CD14-positive monocyte (primary cell): ENCODE results near the gene CHRDL2. TPM values are rescaled to one million over a fixed set of nuclear protein-coding genes. Genes with fewer than 3 reads are reported as not detected.
A peak's percentile ranks its signal among the peaks of the same experiment; 100 is the strongest.

ENCODE experiments used
- DNase-seq, 3 donors: peaks; one replicate each; pipeline ENCODE4 v3.0.0-alpha.2; 2011 to 2022
- H2AFZ ChIP-seq: 2 replicates; pipeline ENCODE4 v1.6.0; 2012; ENCODE audit warnings: mild to moderate bottlenecking, low read depth, low read length, inconsistent platforms; ENCODE audit not compliant: insufficient read depth, poor library complexity, severe bottlenecking
- H3K27ac ChIP-seq, 2 donors: 1 replicate in 1 of 2; 2 replicates in 1 of 2; pipeline ENCODE4 v1.5.1; 2012 to 2013; ENCODE audit warnings: low read length in 2 of 2, control low read depth in 1 of 2, inconsistent platforms in 1 of 2, low read depth in 1 of 2, mild to moderate bottlenecking in 1 of 2
- H3K27me3 ChIP-seq, 2 donors: one replicate each; pipeline versions ENCODE4 v1.6.0 to v1.6.1; 2011 to 2013; ENCODE audit warnings: low read length in 2 of 2; ENCODE audit not compliant: control insufficient read depth in 2 of 2, insufficient read depth in 2 of 2
- H3K36me3 ChIP-seq, 2 donors: replicated peaks in 1 of 2; 1 replicate in 1 of 2; 2 replicates in 1 of 2; pipeline versions ENCODE4 v1.5.1 to v1.6.1; 2012 to 2013; ENCODE audit warnings: low read length in 2 of 2, control low read depth in 1 of 2, inconsistent platforms in 1 of 2, mild to moderate bottlenecking in 1 of 2; ENCODE audit not compliant: insufficient read depth in 2 of 2, control insufficient read depth in 1 of 2
- H3K4me1 ChIP-seq, 2 donors: 1 replicate in 1 of 2; 2 replicates in 1 of 2; pipeline versions ENCODE4 v1.5.1 to v1.6.1; 2012 to 2013; ENCODE audit warnings: low read length in 2 of 2, control low read depth in 1 of 2, inconsistent platforms in 1 of 2, mild to moderate bottlenecking in 1 of 2, moderate library complexity in 1 of 2; ENCODE audit not compliant: insufficient read depth in 2 of 2, control insufficient read depth in 1 of 2
- H3K4me2 ChIP-seq: replicated peaks from 2 replicates; pipeline ENCODE3; 2012; ENCODE audit warnings: low read length, moderate library complexity, mild to moderate bottlenecking; ENCODE audit not compliant: poor library complexity, severe bottlenecking; ENCODE audit errors: extremely low read depth
- H3K4me3 ChIP-seq, 3 experiments: fragments of 200-600 bp in 1 of 3; sonication (generic) in 1 of 3; replicated peaks in 1 of 3; 1 replicate in 2 of 3; 2 replicates in 1 of 3; pipeline ENCODE4 v1.5.1; 2011 to 2013; ENCODE audit warnings: low read length in 3 of 3, mild to moderate bottlenecking in 3 of 3, control low read depth in 2 of 3, low read depth in 2 of 3, inconsistent platforms in 1 of 3, moderate library complexity in 1 of 3
- H3K79me2 ChIP-seq: 2 replicates; pipeline ENCODE4 v1.6.0; 2012; ENCODE audit warnings: mild to moderate bottlenecking, control low read depth, inconsistent platforms, low read length, moderate library complexity; ENCODE audit not compliant: insufficient read depth
- H3K9ac ChIP-seq: 2 replicates; pipeline ENCODE4 v1.6.0; 2017; ENCODE audit warnings: low read length, mild to moderate bottlenecking; ENCODE audit not compliant: insufficient read depth, poor library complexity, severe bottlenecking
- H3K9me3 ChIP-seq, 2 donors: replicated peaks in 1 of 2; 1 replicate in 1 of 2; 2 replicates in 1 of 2; pipeline versions ENCODE4 v1.5.1 to v1.6.1; 2012 to 2013; ENCODE audit warnings: low read length in 2 of 2, control low read depth in 1 of 2; ENCODE audit not compliant: control insufficient read depth in 1 of 2, insufficient read depth in 1 of 2
- H4K20me1 ChIP-seq: 2 replicates; pipeline ENCODE4 v1.6.0; 2012; ENCODE audit warnings: mild to moderate bottlenecking, low read length, control low read depth, moderate library complexity; ENCODE audit not compliant: insufficient read depth
- H3K27ac Mint-ChIP-seq, 7 donors: one replicate each; pipeline ENCODE4 v1.8.0; 2020; ENCODE audit warnings: mild to moderate bottlenecking in 7 of 7, mixed read lengths in 7 of 7, moderate library complexity in 6 of 7, inconsistent platforms in 2 of 7
- H3K27me3 Mint-ChIP-seq, 3 donors: one replicate each; pipeline ENCODE4 v1.8.0; 2021 to 2022; ENCODE audit warnings: low read depth in 3 of 3, mild to moderate bottlenecking in 3 of 3, mixed read lengths in 3 of 3, moderate library complexity in 3 of 3, inconsistent platforms in 1 of 3
- H3K36me3 Mint-ChIP-seq, 2 donors: one replicate each; pipeline ENCODE4 v1.8.0; 2020; ENCODE audit warnings: mixed read lengths in 2 of 2, inconsistent platforms in 1 of 2, mild to moderate bottlenecking in 1 of 2
- H3K4me1 Mint-ChIP-seq: one replicate; pipeline ENCODE4 v1.8.0; 2020; ENCODE audit warnings: mild to moderate bottlenecking, mixed read lengths
- H3K4me3 Mint-ChIP-seq, 2 donors: one replicate each; pipeline ENCODE4 v1.8.0; 2020; ENCODE audit warnings: mild to moderate bottlenecking in 2 of 2, mixed read lengths in 2 of 2, moderate library complexity in 1 of 2
- H3K9me3 Mint-ChIP-seq, 7 donors: one replicate each; pipeline ENCODE4 v1.8.0; 2020 to 2022; ENCODE audit warnings: mixed read lengths in 7 of 7, mild to moderate bottlenecking in 6 of 7, moderate library complexity in 6 of 7, inconsistent platforms in 2 of 7
- CTCF ChIP-seq: fragments of 200-600 bp; IDR thresholded peaks from one replicate; pipeline ENCODE4 v1.8.0; 2022; ENCODE audit warnings: antibody characterized with exemption, mild to moderate bottlenecking
- WGBS: methylation state at CpG from one replicate; pipeline ENCODE4 v1.1.5; 2013; ENCODE audit warnings: missing lambda C conversion rate; ENCODE audit not compliant: insufficient coverage; 5-methylcytosine and 5-hydroxymethylcytosine counted together
- intact Hi-C, 2 donors: fragments of 100-400 bp; cut with micrococcal nuclease; formaldehyde crosslinking; loops; one replicate each; pipeline versions ENCODE4 v1.15.0 to v1.15.1; 2023
- polyA plus RNA-seq, 3 donors: library from polyadenylated mRNA; depleted of rRNA in 1 of 3; unstranded in 2 of 3; stranded (reverse) in 1 of 3; fragments of 300-500 nt in 2 of 3; fragments of >200 nt in 1 of 3; fragmentation: Illumina TruSeq in 2 of 3; gene quantifications; 1 replicate in 2 of 3; 2 replicates in 1 of 3; pipeline ENCODE4 v1.2.3, GENCODE V29; 2012 to 2021

The CHRDL2 gene
- polyA plus RNA-seq, 3 donors: not detected

- H3K27me3 ChIP-seq: no peaks in the 10 kb centered on the region
- H3K4me2 ChIP-seq: no peak overlapping the region
- H3K4me3 ChIP-seq: no peak overlapping the region
- no peaks in the 10 kb centered on the region for H3K9me3 Mint-ChIP-seq
- no peaks in the 10 kb centered on the region for H3K36me3 ChIP-seq
- no peak for TF ChIP-seq CTCF
- intact Hi-C loops: no loop called here
- H3K36me3 Mint-ChIP-seq: peaks cover 13 to 14% of the 10 kb centered on the region in 2 donors
- H3K9ac ChIP-seq: no peak overlapping the region
- peak in 1 of 3 donors; percentile 18 for DNase-seq
- H3K4me3 Mint-ChIP-seq: peak overlapping the region in 1 of 2 donors; percentile 31
- no peaks in the 10 kb centered on the region for H3K27me3 Mint-ChIP-seq
- H3K4me1 ChIP-seq: peaks cover 16 to 35% of the 10 kb centered on the region in 2 donors
- peaks cover 27% of the 10 kb centered on the region for H3K4me1 Mint-ChIP-seq
- peaks cover 98% of the 10 kb centered on the region for H3K79me2 ChIP-seq
- H4K20me1 ChIP-seq: peaks cover 100% of the 10 kb centered on the region
- no peaks in the 10 kb centered on the region for H3K9me3 ChIP-seq
- H3K27ac Mint-ChIP-seq: peak overlapping the region in 3 of 7 donors; percentile 13 to 28 (median 22)
- no peak overlapping the region for H3K27ac ChIP-seq
- H2AFZ ChIP-seq: no peak overlapping the region
Measured at GRCh38 chr11:74776546-74776945, 45.3 kb upstream of the CHRDL2 start.

GRCh38 chr11:74775762-74776161, 44.5 kb upstream of the CHRDL2 start:
- intact Hi-C loops: no loop called here
- no peak overlapping the region for H3K27ac Mint-ChIP-seq
- no CpG with 5 or more reads among the region's 1 CpG for WGBS

More at GRCh38 chr11:74775762-74776161, 44.5 kb upstream of the CHRDL2 start:
- no peaks in the 10 kb centered on the region for H3K9me3 Mint-ChIP-seq
- H3K4me1 Mint-ChIP-seq: peaks cover 27% of the 10 kb centered on the region
- Histone ChIP-seq H3K4me2 (no peak overlapping the region), H3K4me3 (no peak overlapping the region), H3K27ac (no peak overlapping the region), H3K9ac (no peak overlapping the region), H2AFZ (no peak overlapping the region), H4K20me1 (peaks cover 100% of the 10 kb centered on the region), H3K36me3 (no peaks in the 10 kb centered on the region), H3K4me1 (peaks cover 17 to 28% of the 10 kb centered on the region in 2 donors), H3K9me3 (no peaks in the 10 kb centered on the region), H3K27me3 (no peaks in the 10 kb centered on the region), H3K79me2 (peaks cover 98% of the 10 kb centered on the region)
- no peak for DNase-seq
- TF ChIP-seq CTCF: no peak
- H3K27me3 Mint-ChIP-seq: no peaks in the 10 kb centered on the region
- no peak overlapping the region for H3K4me3 Mint-ChIP-seq
- H3K36me3 Mint-ChIP-seq: peaks cover 13 to 14% of the 10 kb centered on the region in 2 donors
